Measurements from ENCODE around the gene MDC1. TPM values are rescaled to one million over a fixed set of nuclear protein-coding genes. Genes with fewer than 3 reads are reported as not detected.
"Not testable (repeated sequence)": the region's sequence is repeated elsewhere in the genome, so short reads cannot be mapped to it uniquely, and the experiment has no call there.

Gene MDC1
- total RNA-seq, 1 donor from 2014 or later, result 5.2 TPM

- H3K9ac ChIP-seq (ENCODE audit: low read depth in 1 of 3, low read length in 3 of 3), result no peak overlapping the region
These were observed 15.3 kb upstream of the MDC1 start for GRCh38 chr6:30732237-30732943.

GRCh38 chr6:30730601-30731435 is 13.7 kb upstream of the MDC1 start:
- Histone ChIP-seq H3K4me1 (ENCODE audit: control insufficient read depth in 3 of 3, insufficient read depth in 3 of 3, low read length in 3 of 3) (peaks cover 4 to 6% (median 6%) of the 10 kb centered on the region in 3 donors), H3K4me3 (ENCODE audit: low read length in 3 of 3) (no peak overlapping the region), H3K9me3 (ENCODE audit: control insufficient read depth in 3 of 3, low read length in 3 of 3) (no peaks in the 10 kb centered on the region), H3K27me3 (ENCODE audit: control insufficient read depth in 3 of 3, insufficient read depth in 3 of 3, low read length in 3 of 3) (no peaks in the 10 kb centered on the region), H3K36me3 (ENCODE audit: control insufficient read depth in 3 of 3, insufficient read depth in 3 of 3, low read length in 3 of 3) (peaks cover 44 to 70% (median 60%) of the 10 kb centered on the region in 3 donors), H3K27ac (ENCODE audit: low read depth, low read length) (no peak overlapping the region), H3K9ac (ENCODE audit: low read depth in 1 of 3, low read length in 3 of 3) (no peak overlapping the region)

More at GRCh38 chr6:30732237-30732943, 15.3 kb upstream of the MDC1 start:
- H3K4me3 ChIP-seq (ENCODE audit: low read length in 3 of 3), result no peak overlapping the region
- H3K36me3 ChIP-seq (ENCODE audit: control insufficient read depth in 3 of 3, insufficient read depth in 3 of 3, low read length in 3 of 3), result peaks cover 48 to 67% (median 64%) of the 10 kb centered on the region in 3 donors
- no peak overlapping the region for H3K27ac ChIP-seq (ENCODE audit: low read depth, low read length)
- H3K9me3 ChIP-seq (ENCODE audit: control insufficient read depth in 3 of 3, low read length in 3 of 3), result no peaks in the 10 kb centered on the region
- H3K4me1 ChIP-seq (ENCODE audit: control insufficient read depth in 3 of 3, insufficient read depth in 3 of 3, low read length in 3 of 3), result peaks cover 3 to 10% (median 4%) of the 10 kb centered on the region in 3 donors
- H3K27me3 ChIP-seq (ENCODE audit: control insufficient read depth in 3 of 3, insufficient read depth in 3 of 3, low read length in 3 of 3), result no peaks in the 10 kb centered on the region

GRCh38 chr6:30727920-30728553 is 11.0 kb upstream of the MDC1 start:
- Histone ChIP-seq H3K27ac (ENCODE audit: low read depth, low read length) (no peak overlapping the region), H3K9me3 (ENCODE audit: control insufficient read depth in 3 of 3, low read length in 3 of 3) (no peaks in the 10 kb centered on the region), H3K27me3 (ENCODE audit: control insufficient read depth in 3 of 3, insufficient read depth in 3 of 3, low read length in 3 of 3) (no peaks in the 10 kb centered on the region), H3K9ac (ENCODE audit: low read depth in 1 of 3, low read length in 3 of 3) (no peak overlapping the region), H3K4me3 (ENCODE audit: low read length in 3 of 3) (no peak overlapping the region), H3K36me3 (ENCODE audit: control insufficient read depth in 3 of 3, insufficient read depth in 3 of 3, low read length in 3 of 3) (peaks cover 52 to 76% (median 70%) of the 10 kb centered on the region in 3 donors), H3K4me1 (ENCODE audit: control insufficient read depth in 3 of 3, insufficient read depth in 3 of 3, low read length in 3 of 3) (peaks cover 10 to 26% (median 16%) of the 10 kb centered on the region in 3 donors)

- no peaks in the 10 kb centered on the region for H3K9me3 ChIP-seq (ENCODE audit: control insufficient read depth in 3 of 3, low read length in 3 of 3)
- H3K9ac ChIP-seq (ENCODE audit: low read depth in 1 of 3, low read length in 3 of 3), result no peak overlapping the region
- no peak overlapping the region for H3K4me3 ChIP-seq (ENCODE audit: low read length in 3 of 3)
- H3K4me1 ChIP-seq (ENCODE audit: control insufficient read depth in 3 of 3, insufficient read depth in 3 of 3, low read length in 3 of 3), result peaks cover 22 to 37% (median 27%) of the 10 kb centered on the region in 3 donors
- H3K36me3 ChIP-seq (ENCODE audit: control insufficient read depth in 3 of 3, insufficient read depth in 3 of 3, low read length in 3 of 3), result peaks cover 49 to 70% (median 63%) of the 10 kb centered on the region in 3 donors
- H3K27me3 ChIP-seq (ENCODE audit: control insufficient read depth in 3 of 3, insufficient read depth in 3 of 3, low read length in 3 of 3), result no peaks in the 10 kb centered on the region
- H3K27ac ChIP-seq (ENCODE audit: low read depth, low read length), result no peak overlapping the region
These were observed 9.7 kb upstream of the MDC1 start for GRCh38 chr6:30726506-30727413.

GRCh38 chr6:30725713-30726505 is 8.8 kb upstream of the MDC1 start:
- Histone ChIP-seq H3K9me3 (ENCODE audit: control insufficient read depth in 3 of 3, low read length in 3 of 3) (no peaks in the 10 kb centered on the region), H3K27ac (ENCODE audit: low read depth, low read length) (no peak overlapping the region), H3K36me3 (ENCODE audit: control insufficient read depth in 3 of 3, insufficient read depth in 3 of 3, low read length in 3 of 3) (peaks cover 48 to 65% (median 63%) of the 10 kb centered on the region in 3 donors), H3K27me3 (ENCODE audit: control insufficient read depth in 3 of 3, insufficient read depth in 3 of 3, low read length in 3 of 3) (no peaks in the 10 kb centered on the region), H3K4me3 (ENCODE audit: low read length in 3 of 3) (no peak overlapping the region), H3K4me1 (ENCODE audit: control insufficient read depth in 3 of 3, insufficient read depth in 3 of 3, low read length in 3 of 3) (peaks cover 23 to 41% (median 31%) of the 10 kb centered on the region in 3 donors), H3K9ac (ENCODE audit: low read depth in 1 of 3, low read length in 3 of 3) (no peak overlapping the region)

- peaks cover 20 to 38% (median 27%) of the 10 kb centered on the region in 3 donors for H3K4me1 ChIP-seq (ENCODE audit: control insufficient read depth in 3 of 3, insufficient read depth in 3 of 3, low read length in 3 of 3)
- H3K27me3 ChIP-seq (ENCODE audit: control insufficient read depth in 3 of 3, insufficient read depth in 3 of 3, low read length in 3 of 3), result no peaks in the 10 kb centered on the region
- peaks cover 40 to 57% (median 55%) of the 10 kb centered on the region in 3 donors for H3K36me3 ChIP-seq (ENCODE audit: control insufficient read depth in 3 of 3, insufficient read depth in 3 of 3, low read length in 3 of 3)
- no peaks in the 10 kb centered on the region for H3K9me3 ChIP-seq (ENCODE audit: control insufficient read depth in 3 of 3, low read length in 3 of 3)
- no peak overlapping the region for H3K9ac ChIP-seq (ENCODE audit: low read depth in 1 of 3, low read length in 3 of 3)
- H3K4me3 ChIP-seq (ENCODE audit: low read length in 3 of 3), result no peak overlapping the region
- H3K27ac ChIP-seq (ENCODE audit: low read depth, low read length), result no peak overlapping the region
These were observed 8.0 kb upstream of the MDC1 start for GRCh38 chr6:30724906-30725667.

- not testable (repeated sequence) for H3K9ac ChIP-seq (ENCODE audit: low read depth in 1 of 3, low read length in 3 of 3); H3K9me3 ChIP-seq (ENCODE audit: control insufficient read depth in 3 of 3, low read length in 3 of 3); H3K27ac ChIP-seq (ENCODE audit: low read depth, low read length)
These were observed 7.0 kb upstream of the MDC1 start for GRCh38 chr6:30723843-30724741.

More at GRCh38 chr6:30723843-30724741, 7.0 kb upstream of the MDC1 start:
- Histone ChIP-seq H3K36me3 (ENCODE audit: control insufficient read depth in 3 of 3, insufficient read depth in 3 of 3, low read length in 3 of 3) (peaks cover 34 to 47% (median 45%) of the 10 kb centered on the region in 3 donors), H3K4me1 (ENCODE audit: control insufficient read depth in 3 of 3, insufficient read depth in 3 of 3, low read length in 3 of 3) (peaks cover 27 to 42% (median 31%) of the 10 kb centered on the region in 3 donors)
- H3K27me3 ChIP-seq (ENCODE audit: control insufficient read depth in 3 of 3, insufficient read depth in 3 of 3, low read length in 3 of 3); H3K4me3 ChIP-seq (ENCODE audit: low read length in 3 of 3): not testable (repeated sequence)
